ENCODE measurements around the gene SGSM1.

SGSM1 gene

GRCh38 chr22:24952837-24953383, 146.9 kb downstream of the SGSM1 start:
- no peak for DNase-seq

- DNase-seq: no peak
These were observed 147.5 kb downstream of the SGSM1 start for GRCh38 chr22:24953384-24954113.

GRCh38 chr22:24954114-24954463, 148.1 kb downstream of the SGSM1 start:
- DNase-seq: no peak

- DNase-seq: no peak
These were observed 148.8 kb downstream of the SGSM1 start for GRCh38 chr22:24954856-24955255.

GRCh38 chr22:24957043-24957442, 151.0 kb downstream of the SGSM1 start:
- no peak for DNase-seq

GRCh38 chr22:24961217-24961844, 155.3 kb downstream of the SGSM1 start:
- DNase-seq: no peak

- no peak for DNase-seq
These were observed 156.1 kb downstream of the SGSM1 start for GRCh38 chr22:24962094-24962493.

GRCh38 chr22:24962835-24963234, 156.8 kb downstream of the SGSM1 start:
- no peak for DNase-seq

GRCh38 chr22:24964441-24964840, 158.4 kb downstream of the SGSM1 start:
- DNase-seq: no peak

GRCh38 chr22:24965822-24966626, 160.0 kb downstream of the SGSM1 start:
- DNase-seq: no peak

GRCh38 chr22:24968066-24968561, 162.1 kb downstream of the SGSM1 start:
- no peak for DNase-seq

GRCh38 chr22:24969560-24970301, 163.7 kb downstream of the SGSM1 start:
- DNase-seq: no peak

- no peak for DNase-seq
These were observed 166.4 kb downstream of the SGSM1 start for GRCh38 chr22:24972369-24972768.

- DNase-seq: no peak
These were observed 167.9 kb downstream of the SGSM1 start for GRCh38 chr22:24973872-24974271.

GRCh38 chr22:24975125-24975640, 169.2 kb downstream of the SGSM1 start:
- no peak for DNase-seq

- no peak for DNase-seq
These were observed 169.9 kb downstream of the SGSM1 start for GRCh38 chr22:24975813-24976341.

- DNase-seq: no peak
These were observed 170.6 kb downstream of the SGSM1 start for GRCh38 chr22:24976442-24977218.

All from AML-193 (cell line).